ENCODE measurements around the gene UBQLN2. TPM values are rescaled to one million over a fixed set of nuclear protein-coding genes. Genes with fewer than 3 reads are reported as not detected.

UBQLN2 gene
- total and polyA plus RNA-seq, 2 donors from 2014 or later: 16.4 to 31.9 TPM

DNA sequence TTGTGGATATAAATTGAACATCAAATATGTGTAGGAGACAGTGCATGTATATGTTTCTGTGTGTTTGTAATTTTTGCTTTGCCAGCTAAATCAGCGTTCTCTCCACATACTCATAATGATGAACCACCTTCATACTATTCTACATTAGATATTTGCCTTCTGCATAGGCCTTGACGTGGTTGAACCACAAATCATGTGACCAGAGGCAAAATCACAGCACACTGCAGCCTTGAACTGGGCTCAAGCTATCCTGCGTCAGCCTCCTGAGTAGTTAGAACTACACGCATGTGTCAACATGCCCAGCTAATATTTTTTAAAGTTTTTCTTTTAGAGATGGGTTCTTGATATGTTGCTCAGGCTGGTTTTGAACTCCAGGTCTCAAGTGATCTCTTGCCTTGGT is 9.5 kb downstream of the UBQLN2 start:
- no peak overlapping the region for H3K9ac ChIP-seq (ENCODE audit: low read length in 3 of 3)
- H3K9me3 ChIP-seq (ENCODE audit: control insufficient read depth in 2 of 3, insufficient read depth in 1 of 3, low read length in 3 of 3): no peaks in the 10 kb centered on the region
- intact Hi-C loops (cut with DNase I): no loop called here
- no peak for DNase-seq
- no peaks in the 10 kb centered on the region for H3K27me3 ChIP-seq (ENCODE audit: control insufficient read depth, insufficient read depth, low read length)
- no peaks in the 10 kb centered on the region for H3K36me3 ChIP-seq (ENCODE audit: control insufficient read depth in 2 of 3, insufficient read depth in 3 of 3, low read length in 3 of 3)
- H3K27ac ChIP-seq (ENCODE audit: low read depth in 2 of 2, low read length in 2 of 2): no peak overlapping the region
- TF ChIP-seq, protein P1, sequence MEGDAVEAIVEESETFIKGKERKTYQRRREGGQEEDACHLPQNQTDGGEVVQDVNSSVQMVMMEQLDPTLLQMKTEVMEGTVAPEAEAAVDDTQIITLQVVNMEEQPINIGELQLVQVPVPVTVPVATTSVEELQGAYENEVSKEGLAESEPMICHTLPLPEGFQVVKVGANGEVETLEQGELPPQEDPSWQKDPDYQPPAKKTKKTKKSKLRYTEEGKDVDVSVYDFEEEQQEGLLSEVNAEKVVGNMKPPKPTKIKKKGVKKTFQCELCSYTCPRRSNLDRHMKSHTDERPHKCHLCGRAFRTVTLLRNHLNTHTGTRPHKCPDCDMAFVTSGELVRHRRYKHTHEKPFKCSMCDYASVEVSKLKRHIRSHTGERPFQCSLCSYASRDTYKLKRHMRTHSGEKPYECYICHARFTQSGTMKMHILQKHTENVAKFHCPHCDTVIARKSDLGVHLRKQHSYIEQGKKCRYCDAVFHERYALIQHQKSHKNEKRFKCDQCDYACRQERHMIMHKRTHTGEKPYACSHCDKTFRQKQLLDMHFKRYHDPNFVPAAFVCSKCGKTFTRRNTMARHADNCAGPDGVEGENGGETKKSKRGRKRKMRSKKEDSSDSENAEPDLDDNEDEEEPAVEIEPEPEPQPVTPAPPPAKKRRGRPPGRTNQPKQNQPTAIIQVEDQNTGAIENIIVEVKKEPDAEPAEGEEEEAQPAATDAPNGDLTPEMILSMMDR (IDR thresholded peaks at IDR 0.05; ENCODE audit: borderline replicate concordance, extremely low read depth, insufficient read depth): no peak
- FAIRE-seq: no peak
- no peaks in the 10 kb centered on the region for H3K4me1 ChIP-seq (ENCODE audit: control insufficient read depth in 2 of 3, insufficient read depth in 2 of 3, low read depth in 1 of 3, low read length in 3 of 3)
- H3K4me3 ChIP-seq (ENCODE audit: low read length in 3 of 3): no peak overlapping the region

DNA sequence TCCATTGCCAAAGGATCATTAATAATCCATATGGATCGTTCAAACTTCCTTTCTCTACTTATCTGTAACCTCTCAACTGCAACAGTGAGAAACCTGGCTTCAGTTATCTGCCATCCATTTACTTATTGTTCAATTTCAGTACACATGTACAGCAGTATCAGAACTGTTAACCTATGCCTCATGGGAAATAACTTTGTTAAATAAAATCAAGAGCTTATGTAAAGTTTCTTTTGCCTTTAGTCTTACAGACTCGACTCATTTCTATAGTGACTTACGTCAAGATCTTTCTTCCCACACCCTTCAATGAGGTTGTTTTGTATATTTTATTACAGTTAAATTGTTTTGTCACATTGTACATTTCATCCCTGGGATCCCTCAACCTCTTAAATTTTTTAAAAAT is 11.4 kb downstream of the UBQLN2 start:
- TF ChIP-seq, protein P1 (IDR thresholded peaks at IDR 0.05; ENCODE audit: borderline replicate concordance, extremely low read depth, insufficient read depth): no peak
- Histone ChIP-seq H3K9ac (ENCODE audit: low read length in 3 of 3) (no peak overlapping the region), H3K4me1 (ENCODE audit: control insufficient read depth in 2 of 3, insufficient read depth in 2 of 3, low read depth in 1 of 3, low read length in 3 of 3) (no peaks in the 10 kb centered on the region), H3K27ac (ENCODE audit: low read depth in 2 of 2, low read length in 2 of 2) (no peak overlapping the region), H3K4me3 (ENCODE audit: low read length in 3 of 3) (no peak overlapping the region), H3K36me3 (ENCODE audit: control insufficient read depth in 2 of 3, insufficient read depth in 3 of 3, low read length in 3 of 3) (no peaks in the 10 kb centered on the region), H3K9me3 (ENCODE audit: control insufficient read depth in 2 of 3, insufficient read depth in 1 of 3, low read length in 3 of 3) (no peaks in the 10 kb centered on the region), H3K27me3 (ENCODE audit: control insufficient read depth, insufficient read depth, low read length) (no peaks in the 10 kb centered on the region)
- FAIRE-seq (no peak), DNase-seq (no peak)
- intact Hi-C loops (cut with DNase I): no loop called here

DNA sequence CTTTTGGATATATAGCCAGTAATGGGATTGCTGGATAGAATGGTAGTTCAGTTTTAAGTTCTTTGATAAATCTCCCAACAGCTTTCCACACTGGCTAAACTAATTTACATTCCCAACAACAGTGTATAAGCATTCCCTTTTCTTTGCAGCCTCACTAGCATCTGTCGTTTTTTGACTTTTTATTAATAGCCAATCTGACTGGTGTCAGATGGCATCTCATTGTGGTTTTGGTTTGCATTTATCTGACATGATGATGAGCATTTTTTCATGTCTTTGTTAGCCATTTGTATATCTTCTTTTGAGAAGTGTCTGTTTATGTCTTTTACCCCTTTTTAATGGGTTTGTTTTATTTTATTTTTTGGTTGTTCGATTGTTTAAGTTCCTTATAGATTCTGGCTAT is 13.3 kb downstream of the UBQLN2 start:
- intact Hi-C loops (cut with DNase I): no loop called here
- H3K27ac ChIP-seq (ENCODE audit: low read depth in 2 of 2, low read length in 2 of 2): no peak overlapping the region
- no peak for FAIRE-seq

More for the DNA sequence above, 13.3 kb downstream of the UBQLN2 start:
- no peak for DNase-seq
- TF ChIP-seq, protein P1 (IDR thresholded peaks at IDR 0.05; ENCODE audit: borderline replicate concordance, extremely low read depth, insufficient read depth): no peak
- no peaks in the 10 kb centered on the region for H3K4me1 ChIP-seq (ENCODE audit: control insufficient read depth in 2 of 3, insufficient read depth in 2 of 3, low read depth in 1 of 3, low read length in 3 of 3)
- no peaks in the 10 kb centered on the region for H3K27me3 ChIP-seq (ENCODE audit: control insufficient read depth, insufficient read depth, low read length)
- H3K36me3 ChIP-seq (ENCODE audit: control insufficient read depth in 2 of 3, insufficient read depth in 3 of 3, low read length in 3 of 3): no peaks in the 10 kb centered on the region
- no peak overlapping the region for H3K9ac ChIP-seq (ENCODE audit: low read length in 3 of 3)
- H3K9me3 ChIP-seq (ENCODE audit: control insufficient read depth in 2 of 3, insufficient read depth in 1 of 3, low read length in 3 of 3): no peaks in the 10 kb centered on the region
- H3K4me3 ChIP-seq (ENCODE audit: low read length in 3 of 3): no peak overlapping the region

Measured in kidney (tissue), 14 donors.